Glomerular visceral epithelial cell (primary cell): ENCODE data around the gene AHSP.
"Not testable (repeated sequence)": the region's sequence is repeated elsewhere in the genome, so short reads cannot be mapped to it uniquely, and the experiment has no call there.

Source experiments
- DNase-seq: peaks from one replicate; pipeline ENCODE4 v3.0.0-alpha.2; 2016; ENCODE audit errors: extremely low spot score

Gene AHSP

GRCh38 chr16:31501226-31501965 is 26.3 kb upstream of the AHSP start:
- DNase-seq = no peak

GRCh38 chr16:31501966-31502348 is 25.7 kb upstream of the AHSP start:
- no peak for DNase-seq

GRCh38 chr16:31502981-31503380 is 24.7 kb upstream of the AHSP start:
- no peak for DNase-seq

GRCh38 chr16:31503555-31503954 is 24.1 kb upstream of the AHSP start:
- not testable (repeated sequence) for DNase-seq

- no peak for DNase-seq
These were observed 23.5 kb upstream of the AHSP start for GRCh38 chr16:31504159-31504558.

GRCh38 chr16:31505483-31505882 is 22.2 kb upstream of the AHSP start:
- DNase-seq = no peak

- no peak for DNase-seq
These were observed 20.1 kb upstream of the AHSP start for GRCh38 chr16:31507617-31507928.

GRCh38 chr16:31507929-31508705 is 19.6 kb upstream of the AHSP start, which contains the start of gene RUSF1:
RUSF1 (minus strand) TSS chr16:31508391; CDS start chr16:31508373, 18 bp downstream.
- DNase-seq = peak; percentile 81

GRCh38 chr16:31508706-31509195 is 18.9 kb upstream of the AHSP start:
- no peak for DNase-seq

- peak; percentile 72 for DNase-seq
These were observed 14.6 kb upstream of the AHSP start for GRCh38 chr16:31513126-31513525.

GRCh38 chr16:31513884-31514283 is 13.8 kb upstream of the AHSP start:
- DNase-seq = no peak

- DNase-seq = no peak
These were observed 9.8 kb upstream of the AHSP start for GRCh38 chr16:31517800-31518402.

- no peak for DNase-seq
These were observed 7.8 kb upstream of the AHSP start for GRCh38 chr16:31519759-31520431.

- no peak for DNase-seq
These were observed 6.3 kb upstream of the AHSP start for GRCh38 chr16:31521368-31521767.

GRCh38 chr16:31522071-31522470 is 5.6 kb upstream of the AHSP start:
- no peak for DNase-seq

- DNase-seq = not testable (repeated sequence)
These were observed 3.9 kb upstream of the AHSP start for GRCh38 chr16:31523768-31524167.

GRCh38 chr16:31525113-31525512 is 2.6 kb upstream of the AHSP start:
- DNase-seq = no peak

- no peak for DNase-seq
These were observed 915 bp downstream of the AHSP start for GRCh38 chr16:31528523-31529107.

- DNase-seq = peak; percentile 29
These were observed 1.6 kb downstream of the AHSP start for GRCh38 chr16:31529108-31529936.

- DNase-seq = no peak
These were observed 2.2 kb downstream of the AHSP start for GRCh38 chr16:31529937-31530312.

GRCh38 chr16:31530405-31530804 is 2.7 kb downstream of the AHSP start:
- no peak for DNase-seq
